Stimulated activated CD8-positive, alpha-beta memory T cell treated with anti-CD3 and anti-CD28 coated beads, Interleukin-12 subunit alpha, Interleukin-12 subunit beta, amount 100 ng/mL, for 24 hours (primary cell): ENCODE measurements around the gene SP1.
"Not testable (repeated sequence)": the region's sequence is repeated elsewhere in the genome, so short reads cannot be mapped to it uniquely, and the experiment has no call there.

ENCODE experiments used
- DNase-seq: peaks from one replicate; pipeline ENCODE4 v3.0.0-alpha.2; 2020; ENCODE audit errors: extremely low read depth

Gene SP1

GRCh38 chr12:53380104-53380793 is at the start of gene SP1:
Gene SP1, plus strand, starts transcription at chr12:53380176. Its CDS starts 116 bp downstream, at chr12:53380292.
- DNase-seq, result peak; percentile 67

DNA sequence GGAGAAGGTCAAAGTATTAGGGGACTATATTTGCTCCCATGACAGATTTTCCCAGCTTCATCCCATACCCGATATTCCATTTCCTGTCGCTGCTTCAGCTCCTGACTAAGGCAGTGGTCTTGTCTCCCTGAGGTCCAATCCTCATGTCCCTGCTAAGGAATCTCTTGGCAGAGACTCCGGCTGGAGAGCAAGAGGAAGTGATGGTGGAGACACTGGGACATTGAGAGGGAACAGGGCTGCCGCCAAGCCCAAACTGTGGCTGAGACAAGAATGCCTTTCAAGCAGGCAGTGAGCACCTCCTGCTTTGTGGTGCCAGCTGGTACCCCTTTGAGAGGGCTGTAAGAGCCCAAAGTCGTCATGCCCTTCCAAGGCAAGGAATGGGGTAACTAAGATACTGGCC is 49.3 kb upstream of the SP1 start:
- no peak for DNase-seq

- DNase-seq, result not testable (repeated sequence)
These were observed 47.6 kb upstream of the SP1 start for GRCh38 chr12:53332339-53332738.

GRCh38 chr12:53332744-53333143 is 47.2 kb upstream of the SP1 start:
- no peak for DNase-seq

DNA sequence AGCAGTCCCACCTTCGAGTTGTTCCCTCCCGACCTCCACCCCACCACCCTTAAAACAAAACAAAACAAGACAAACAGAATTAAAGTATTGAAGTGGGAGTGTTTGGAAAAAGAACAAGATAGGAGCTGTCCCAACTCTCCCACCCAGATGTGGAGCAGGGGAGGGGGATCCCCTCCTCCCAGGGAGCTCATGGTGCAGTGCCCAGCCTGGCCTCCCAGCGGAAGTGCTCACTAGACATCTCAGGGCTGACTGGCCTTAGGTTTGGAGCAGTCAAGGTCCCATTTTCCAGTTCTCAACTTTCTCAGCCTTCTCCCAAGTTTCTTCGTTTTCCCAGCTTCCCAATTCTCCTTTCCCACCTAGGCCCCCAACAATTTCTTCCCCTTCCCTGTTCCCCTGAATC is 46.7 kb upstream of the SP1 start:
- no peak for DNase-seq

GRCh38 chr12:53333845-53334244 is 46.1 kb upstream of the SP1 start:
- no peak for DNase-seq

- DNase-seq, result no peak
These were observed 45.2 kb upstream of the SP1 start for GRCh38 chr12:53334822-53335221.

DNA sequence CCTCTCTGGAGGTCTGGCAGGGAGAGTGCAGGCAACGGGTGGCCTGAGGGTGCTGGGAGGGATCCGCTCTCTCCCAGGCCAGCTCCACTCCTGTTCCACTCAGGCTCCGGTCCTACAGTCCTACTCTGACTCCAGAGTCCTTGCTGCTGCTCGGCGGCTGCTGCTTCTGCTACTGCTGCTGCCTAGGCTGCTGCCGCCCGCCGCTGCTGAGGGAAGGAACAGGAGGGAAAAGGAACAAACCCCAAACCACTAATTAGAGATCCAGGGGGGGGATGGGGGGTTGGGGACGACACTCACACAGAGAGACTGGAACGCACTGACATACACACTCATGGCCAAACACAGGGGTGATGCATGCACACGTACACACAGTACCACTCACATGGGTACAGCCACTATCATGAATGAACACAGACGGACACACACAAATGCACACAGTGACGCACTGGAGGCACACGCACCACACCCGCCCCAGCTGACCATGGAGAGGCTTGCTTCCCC is 43.7 kb upstream of the SP1 start, which contains the start of gene SP7:
Gene SP7 (minus strand): TSS at position 174 of the 501 bp plus-strand sequence. CDS start 708 bp downstream, outside the sequence.
- DNase-seq, result no peak

DNA sequence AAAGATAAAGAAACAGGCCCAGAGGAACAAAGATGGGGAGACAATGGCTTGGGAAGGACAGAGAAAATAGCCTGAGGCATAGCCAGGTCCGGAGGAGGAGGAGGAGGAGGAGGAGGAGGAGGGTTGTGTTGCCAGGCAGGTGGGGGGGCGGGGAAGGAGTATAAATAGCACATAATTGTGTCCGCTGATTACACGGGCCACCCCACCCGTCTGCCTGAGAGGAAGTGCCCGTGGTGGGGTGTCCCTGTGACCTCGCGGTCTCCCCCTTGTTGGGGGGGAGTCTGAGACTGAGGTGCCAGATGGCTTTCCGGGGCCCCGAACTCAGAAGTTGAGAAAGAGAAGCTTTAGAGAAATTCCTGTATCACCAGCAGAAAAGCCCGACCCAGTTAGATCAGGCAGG is 42.0 kb upstream of the SP1 start:
- DNase-seq, result no peak

GRCh38 chr12:53338916-53339315 is 41.1 kb upstream of the SP1 start:
- no peak for DNase-seq

- no peak for DNase-seq
These were observed 39.6 kb upstream of the SP1 start for GRCh38 chr12:53340398-53340797.

- no peak for DNase-seq
These were observed 36.5 kb upstream of the SP1 start for GRCh38 chr12:53343449-53343848.

GRCh38 chr12:53343969-53344368 is 36.0 kb upstream of the SP1 start:
- no peak for DNase-seq

GRCh38 chr12:53344487-53344823 is 35.5 kb upstream of the SP1 start:
- no peak for DNase-seq

GRCh38 chr12:53344824-53345485 is 35.0 kb upstream of the SP1 start:
- DNase-seq, result peak; percentile 51

- no peak for DNase-seq
These were observed 34.3 kb upstream of the SP1 start for GRCh38 chr12:53345486-53346188.

GRCh38 chr12:53346491-53346890 is 33.5 kb upstream of the SP1 start:
- DNase-seq, result no peak

DNA sequence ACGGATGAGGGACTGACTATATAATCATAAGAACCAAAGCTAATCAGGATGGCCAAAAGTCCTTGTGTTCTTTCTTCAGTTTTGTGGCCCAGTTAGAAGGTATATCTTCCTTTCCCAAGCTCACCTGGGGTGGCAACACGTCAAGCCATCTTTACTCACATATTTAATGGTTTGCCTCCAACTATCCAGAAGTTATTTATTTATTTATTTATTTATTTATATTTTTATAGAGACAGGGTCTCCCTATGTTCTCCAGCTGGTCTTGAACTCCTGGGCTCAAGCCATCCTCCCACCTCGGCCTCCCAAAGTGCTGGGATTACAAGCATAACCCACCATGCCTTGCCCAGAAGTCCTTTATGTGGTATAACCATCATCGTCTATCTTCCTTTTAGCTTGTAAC is 32.1 kb upstream of the SP1 start:
- no peak for DNase-seq

GRCh38 chr12:53352331-53353256 is 27.4 kb upstream of the SP1 start:
- DNase-seq, result peak; percentile 41

GRCh38 chr12:53353257-53353655 is 26.7 kb upstream of the SP1 start:
- no peak for DNase-seq

DNA sequence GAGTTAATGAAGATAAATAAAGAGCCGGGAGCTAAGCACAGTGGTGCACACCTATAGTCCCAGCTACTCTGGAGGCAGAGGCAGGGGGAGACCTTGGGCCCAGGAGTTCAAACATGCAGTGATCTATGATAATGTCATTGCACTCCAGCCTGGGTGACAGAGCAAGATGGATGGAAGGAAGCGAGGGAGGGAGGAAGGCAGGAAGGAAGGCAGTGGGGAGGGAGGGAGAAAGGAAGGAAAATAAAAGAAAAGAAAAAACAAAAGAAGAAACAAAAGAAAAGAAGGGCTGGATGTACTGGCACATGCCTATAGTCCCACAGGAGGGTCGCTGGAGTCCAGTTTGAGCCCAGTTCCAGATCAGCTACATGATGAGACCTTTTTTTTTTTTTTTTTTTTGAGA is 24.9 kb upstream of the SP1 start:
- no peak for DNase-seq
